Fibroblast of upper back skin (primary cell): ENCODE measurements around the gene C12orf75.
"Not testable (repeated sequence)": the region's sequence is repeated elsewhere in the genome, so short reads cannot be mapped to it uniquely, and the experiment has no call there.

Experiments
- DNase-seq: peaks from one replicate; pipeline ENCODE4 v3.0.0-alpha.2; 2013

C12orf75 gene

DNA sequence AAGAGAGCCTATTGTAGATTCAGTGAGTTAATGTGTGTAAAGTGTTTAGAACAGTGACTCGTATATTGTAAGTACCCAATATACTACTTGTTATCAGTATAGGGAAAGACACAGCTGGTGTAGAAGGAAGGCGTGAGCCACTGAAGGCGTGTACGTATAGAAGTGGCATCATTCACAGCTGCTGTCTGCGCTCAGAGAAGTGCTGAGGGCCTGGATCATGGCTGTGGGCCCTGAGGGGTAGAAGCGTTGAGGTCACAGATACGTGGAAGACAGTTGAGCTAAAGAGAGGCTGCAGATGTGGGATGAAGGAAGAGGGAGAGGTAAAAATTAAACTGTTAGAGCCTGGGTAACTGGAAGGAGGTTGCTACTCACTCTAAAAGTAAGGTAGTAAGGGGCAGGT, 5.9 kb downstream of the C12orf75 start:
- DNase-seq, result no peak

DNA sequence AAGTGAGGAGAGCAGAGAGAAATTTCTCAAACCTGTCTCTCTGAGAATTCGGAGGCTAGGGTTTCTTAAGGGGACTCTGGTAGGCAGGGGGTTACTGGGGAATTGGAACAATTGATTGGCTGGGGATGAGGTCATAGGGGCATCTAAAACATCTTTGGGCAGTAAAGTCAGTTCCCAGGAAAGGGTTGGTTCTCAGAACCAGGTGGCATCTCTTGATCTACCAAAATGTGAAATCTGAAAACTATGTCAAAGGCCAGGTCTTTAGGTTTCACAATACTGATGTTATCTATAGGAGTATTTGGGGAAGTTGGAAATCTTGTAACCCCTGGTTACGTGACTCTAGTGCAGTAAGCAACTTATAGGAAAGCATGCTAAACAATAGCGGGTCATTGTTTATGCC, 6.9 kb downstream of the C12orf75 start:
- no peak for DNase-seq

DNA sequence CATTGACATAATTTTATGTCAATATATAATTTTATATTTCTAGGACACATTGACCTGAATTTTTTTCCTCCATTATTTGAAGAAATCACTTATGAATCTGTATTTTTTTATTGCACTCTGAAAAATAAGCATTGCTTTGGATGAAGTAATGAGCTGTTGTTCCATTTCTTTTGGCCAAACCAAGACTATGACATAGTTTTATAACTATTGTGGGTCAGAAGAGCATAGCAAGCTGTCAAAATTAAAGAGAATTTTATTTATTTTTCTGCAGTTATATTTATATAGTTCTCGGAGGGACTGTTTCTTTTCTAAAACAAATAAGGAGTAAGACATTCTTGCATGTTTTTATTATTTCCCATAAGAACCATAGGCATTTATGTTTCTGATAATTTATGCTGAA, 8.5 kb downstream of the C12orf75 start:
- no peak for DNase-seq

DNA sequence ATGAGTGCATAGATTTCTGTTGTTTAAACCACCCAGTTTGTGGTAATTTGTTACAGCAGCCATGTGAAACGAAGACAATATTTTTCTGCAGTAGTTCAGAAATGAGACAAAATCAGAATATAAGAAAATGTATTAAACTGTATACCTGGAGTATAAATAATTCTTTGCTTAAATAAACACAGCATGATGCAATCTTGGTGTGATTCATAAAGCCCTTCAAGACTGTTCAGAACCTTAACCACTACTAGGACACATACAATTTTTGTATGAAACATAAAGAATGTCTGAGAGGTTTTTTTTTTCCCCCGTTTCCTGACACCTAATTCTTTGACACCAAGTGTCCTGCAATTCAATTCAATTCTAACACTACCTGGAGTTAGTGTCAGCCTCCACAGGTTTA, 10.5 kb downstream of the C12orf75 start:
- DNase-seq, result no peak

DNA sequence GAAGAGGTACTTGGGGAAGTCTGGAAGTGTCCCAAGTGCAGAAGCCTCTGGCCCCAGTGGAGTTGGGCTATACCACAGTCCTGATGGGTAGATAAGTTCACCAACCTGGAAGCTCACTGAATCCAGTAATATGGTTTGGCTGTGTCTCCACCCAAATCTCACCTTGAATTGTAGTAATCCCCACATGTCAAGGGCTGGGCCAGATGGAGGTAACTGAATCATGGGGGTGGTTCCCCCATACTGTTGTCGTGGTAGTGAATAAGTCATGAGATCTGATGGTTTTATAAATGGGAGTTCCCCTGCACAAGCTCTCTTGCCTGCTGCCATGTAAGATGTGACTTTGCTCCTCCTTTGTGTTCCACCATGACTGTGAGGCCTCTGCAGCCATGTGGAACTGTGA, 11.1 kb downstream of the C12orf75 start:
- DNase-seq, result not testable (repeated sequence)

- no peak for DNase-seq
Measured at GRCh38 chr12:105342464-105342863, 12.0 kb downstream of the C12orf75 start.

DNA sequence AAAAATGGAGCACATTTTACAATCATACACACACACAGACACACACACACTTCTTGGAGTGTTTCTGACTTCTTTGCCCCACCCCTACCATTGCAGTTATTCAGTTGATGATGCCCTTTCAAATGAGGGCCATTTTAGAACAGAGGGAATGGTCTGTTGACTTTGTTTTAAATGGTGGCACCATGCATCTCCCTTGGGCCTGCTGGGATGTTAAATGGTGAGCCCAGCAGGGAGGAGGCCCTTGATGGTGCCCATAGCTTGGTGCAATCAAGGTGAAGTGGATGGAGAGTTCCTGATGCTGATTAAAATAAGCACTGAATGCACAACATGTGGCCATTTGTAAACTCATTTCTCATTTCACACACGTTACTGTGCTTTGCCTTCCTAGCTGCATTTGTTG, 13.3 kb downstream of the C12orf75 start:
- no peak for DNase-seq

DNA sequence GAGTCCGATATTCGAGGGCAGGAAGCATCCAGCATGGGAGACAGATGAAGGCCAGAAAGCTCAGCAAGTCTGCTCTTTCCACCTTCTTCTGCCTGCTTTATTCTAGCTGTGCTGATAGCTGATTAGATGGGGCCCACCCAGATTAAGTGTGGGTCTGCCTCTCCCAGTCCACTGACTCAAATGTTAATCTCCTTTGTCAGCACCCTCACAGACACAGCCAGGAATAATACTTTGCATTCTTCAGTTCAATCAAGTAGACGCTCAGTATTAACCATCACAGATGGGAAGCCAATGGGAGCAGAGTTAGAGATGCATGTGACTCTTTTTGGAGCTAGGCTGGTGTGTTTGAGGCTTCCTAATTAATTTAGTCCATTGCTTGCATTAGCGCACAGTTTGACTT, 17.0 kb downstream of the C12orf75 start:
- DNase-seq, result peak; percentile 43

GRCh38 chr12:105348142-105348541, 17.7 kb downstream of the C12orf75 start:
- no peak for DNase-seq

DNA sequence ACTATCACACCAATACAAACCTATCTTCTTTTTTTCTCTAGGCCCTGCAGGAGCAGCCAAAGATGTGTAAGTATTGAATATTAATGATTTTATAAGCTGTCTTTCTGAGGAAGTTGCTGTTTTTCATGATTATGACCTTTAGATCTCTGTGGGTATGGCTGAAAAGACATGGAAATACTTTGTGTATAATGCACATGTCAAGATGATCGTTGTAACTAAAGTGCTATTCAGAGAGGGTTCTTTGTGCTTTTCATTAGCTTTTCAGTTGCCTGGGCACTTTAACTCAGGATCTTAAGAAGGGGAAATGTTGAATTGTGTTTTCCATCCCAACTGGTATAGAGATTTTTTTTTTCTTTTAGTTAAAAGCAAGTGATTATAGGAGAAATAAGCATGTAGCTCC, 18.1 kb downstream of the C12orf75 start:
- no peak for DNase-seq

- DNase-seq, result no peak
Measured at GRCh38 chr12:105349138-105349537, 18.6 kb downstream of the C12orf75 start.

DNA sequence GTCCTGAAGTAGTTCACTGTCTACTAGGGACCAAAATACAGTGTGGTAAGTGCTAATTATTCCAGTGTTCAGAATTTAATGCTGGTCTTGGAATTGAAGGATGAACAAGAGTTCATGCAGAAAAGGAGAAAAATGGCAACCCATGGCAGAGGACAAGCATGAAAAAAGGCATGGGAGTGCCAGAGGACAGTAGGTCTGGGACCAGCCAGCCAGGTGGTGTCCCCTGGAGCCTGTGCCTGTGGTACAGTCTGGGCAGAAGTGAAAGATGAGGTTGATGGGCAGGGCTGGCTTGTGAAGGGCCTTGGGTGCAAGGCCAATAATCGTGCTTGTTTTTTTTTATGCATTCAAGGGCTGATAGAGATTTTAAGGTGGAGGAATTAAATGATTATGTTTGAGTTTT, 21.0 kb downstream of the C12orf75 start:
- DNase-seq, result no peak

DNA sequence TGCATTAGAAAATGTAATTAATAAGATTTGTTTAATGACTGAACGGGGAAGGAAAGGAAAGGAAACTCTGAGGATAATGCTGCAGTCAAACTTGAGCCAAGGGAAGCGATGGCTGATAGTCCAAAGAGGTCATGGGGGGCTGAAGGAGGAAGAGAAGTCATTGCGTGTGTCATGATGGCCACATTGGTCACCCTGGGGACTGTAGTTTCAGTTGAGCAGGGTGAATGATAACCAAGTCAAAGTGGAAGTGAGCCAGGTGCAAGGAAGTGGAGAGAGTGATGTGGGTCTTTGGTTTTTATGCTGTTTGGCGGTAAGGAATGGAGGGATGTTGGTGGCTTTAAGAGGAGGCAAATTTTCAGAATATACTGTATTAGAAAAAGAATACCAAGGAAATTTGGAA, 21.6 kb downstream of the C12orf75 start:
- no peak for DNase-seq

DNA sequence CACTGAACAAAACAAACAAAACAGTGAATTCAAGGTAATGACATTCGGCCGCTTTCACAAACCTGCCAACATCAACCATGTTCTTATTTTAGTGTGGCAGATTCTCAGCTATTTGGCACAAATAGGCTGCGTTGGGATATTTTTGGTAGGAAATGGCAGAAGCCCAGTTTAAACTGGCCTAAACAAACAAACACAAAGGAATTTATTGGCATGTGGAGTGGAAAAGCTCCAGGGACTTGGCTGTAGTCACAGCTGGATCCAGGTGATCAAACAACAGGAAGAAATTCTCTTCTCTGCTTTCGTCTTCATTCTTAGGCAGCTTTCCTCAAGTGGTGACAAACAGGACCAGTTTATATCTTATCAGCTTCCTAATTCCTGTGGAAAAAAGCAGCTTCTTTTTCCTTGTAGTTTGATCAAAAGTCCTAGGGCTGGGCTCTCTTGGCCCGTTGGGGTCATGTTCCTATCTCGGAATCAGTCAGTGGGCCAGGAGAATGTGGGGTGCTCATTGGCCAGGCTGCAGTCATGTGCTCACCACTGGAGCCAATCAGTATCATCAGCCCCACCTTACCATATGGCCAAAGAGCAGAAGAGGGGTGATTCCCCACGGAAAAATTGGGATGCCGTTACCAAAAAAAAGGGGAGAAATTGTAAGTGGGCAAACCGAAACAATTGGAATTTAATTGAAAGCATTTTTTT, 22.6 kb downstream of the C12orf75 start:
- DNase-seq, result no peak

DNA sequence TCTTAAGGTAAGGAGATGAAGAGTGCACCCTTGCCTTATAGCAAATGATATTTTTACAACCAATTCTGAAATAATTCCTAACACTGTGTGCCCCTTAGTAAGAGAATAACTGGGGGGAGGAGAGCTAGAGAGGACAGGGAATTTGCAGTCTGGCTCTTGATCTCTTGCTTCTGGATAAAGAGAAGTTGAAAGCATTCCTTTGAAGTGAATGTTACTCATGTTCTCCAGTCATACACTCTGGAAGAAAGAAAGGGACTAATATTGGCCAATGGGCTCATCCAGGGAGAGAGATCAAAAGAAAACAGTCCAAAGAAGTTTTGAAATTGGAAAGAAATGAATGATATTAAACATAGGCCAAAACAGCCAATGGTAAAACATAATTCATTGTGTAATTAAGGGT, 25.3 kb downstream of the C12orf75 start:
- peak; percentile 73 for DNase-seq

- peak; percentile 41 for DNase-seq
Measured at GRCh38 chr12:105357162-105357691, 26.7 kb downstream of the C12orf75 start.

- DNase-seq, result no peak
Measured at GRCh38 chr12:105358789-105359188, 28.3 kb downstream of the C12orf75 start.

GRCh38 chr12:105359856-105360255, 29.4 kb downstream of the C12orf75 start:
- no peak for DNase-seq

DNA sequence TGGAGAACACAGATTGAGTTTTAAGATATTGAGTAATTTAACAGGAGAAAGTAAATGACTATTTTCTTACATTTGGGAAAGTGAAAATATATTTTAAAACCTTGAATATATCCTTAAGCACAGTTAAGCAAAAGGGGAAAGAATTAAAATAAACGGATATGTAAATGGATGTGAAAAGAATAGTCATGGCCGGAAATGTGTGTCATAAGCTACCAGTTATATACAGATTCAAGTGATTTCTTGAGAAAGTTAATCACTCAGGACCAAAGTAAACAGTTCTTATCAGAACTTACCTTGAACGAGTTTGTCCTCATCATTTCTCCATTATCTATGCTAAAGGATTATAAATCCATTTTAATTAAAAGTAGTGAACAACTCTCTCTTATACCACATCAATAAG, 33.4 kb downstream of the C12orf75 start:
- DNase-seq, result no peak

DNA sequence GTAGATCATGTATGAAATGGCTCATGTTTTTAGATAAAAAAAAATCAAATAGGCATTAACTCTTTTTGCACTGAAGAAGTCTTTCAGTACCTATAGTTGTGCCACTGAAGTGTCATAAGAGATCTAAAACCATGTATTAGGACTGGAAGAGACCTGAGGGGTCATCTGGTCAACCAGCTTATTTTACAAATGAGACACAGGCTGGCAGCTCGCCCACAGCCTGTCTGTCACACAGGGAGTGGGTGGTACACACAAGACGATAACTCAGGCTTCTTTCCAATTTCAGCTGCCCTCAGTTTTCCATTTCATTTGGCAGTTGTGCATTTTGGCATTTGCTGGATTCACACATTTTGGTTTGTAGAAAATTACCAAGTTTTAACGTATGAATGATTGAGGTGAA, 34.7 kb downstream of the C12orf75 start:
- DNase-seq, result no peak

DNA sequence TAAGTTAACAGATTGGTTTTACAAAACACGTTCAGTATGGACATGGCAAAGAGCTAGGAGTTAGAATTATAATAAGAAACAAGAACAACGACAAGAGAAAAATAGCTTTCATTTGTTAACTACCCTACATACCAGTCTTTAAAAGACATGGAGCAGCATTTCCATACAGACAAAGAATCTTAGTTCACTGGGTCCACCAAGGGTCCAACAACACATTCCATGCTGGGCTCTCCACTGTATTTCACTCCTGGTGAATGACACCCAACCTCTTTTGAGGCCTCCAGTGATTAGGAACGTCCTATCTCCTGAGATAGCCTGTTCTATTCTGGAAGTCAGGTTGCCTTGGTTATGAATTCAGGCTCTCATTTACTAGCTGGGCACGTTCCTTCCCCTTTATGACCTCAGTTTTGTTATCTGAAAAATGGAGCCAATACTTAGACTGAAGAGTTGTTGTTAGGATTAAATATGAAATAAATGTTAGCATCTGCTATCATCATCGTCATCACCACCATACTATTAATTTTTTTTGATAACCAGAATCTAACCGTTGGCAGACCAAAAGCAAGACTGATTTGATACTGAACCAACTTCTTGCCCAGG, 37.7 kb downstream of the C12orf75 start:
- DNase-seq, result no peak

GRCh38 chr12:105369014-105369413, 38.5 kb downstream of the C12orf75 start:
- peak; percentile 77 for DNase-seq

- no peak for DNase-seq
Measured at GRCh38 chr12:105374303-105374702, 43.8 kb downstream of the C12orf75 start.

GRCh38 chr12:105377077-105377476, 46.6 kb downstream of the C12orf75 start:
- no peak for DNase-seq

DNA sequence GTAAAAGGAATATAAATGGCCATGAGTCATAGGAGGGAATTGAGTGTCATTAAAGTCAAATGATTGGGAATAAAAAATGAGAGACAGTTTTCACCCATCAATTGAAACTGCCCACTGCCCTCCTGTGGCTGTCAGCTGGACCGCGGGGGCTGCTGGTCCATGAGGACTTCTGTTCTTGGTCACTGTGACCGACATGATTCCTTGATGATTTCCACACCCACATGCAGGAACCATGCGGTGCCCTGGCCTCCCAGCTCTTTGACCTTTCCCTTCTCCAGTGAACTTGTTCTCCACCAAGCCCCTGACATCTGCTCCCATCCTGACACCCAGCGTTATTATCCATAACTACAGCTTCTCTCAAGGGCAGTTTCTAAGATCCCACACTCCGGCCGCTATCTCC, 48.4 kb downstream of the C12orf75 start:
- no peak for DNase-seq
